Hematopoietic multipotent progenitor cell treated with erythropoietin and hydrocortisone succinate and interleukin-3 and kit ligand, for 17 days (in vitro differentiated cells): ENCODE measurements around the gene ARMC5.
A peak's percentile ranks its signal among the peaks of the same experiment; 100 is the strongest.
"Not testable (repeated sequence)": the region's sequence is repeated elsewhere in the genome, so short reads cannot be mapped to it uniquely, and the experiment has no call there.

Experiments used
- DNase-seq: peaks from one replicate; pipeline ENCODE4 v3.0.0-alpha.2; 2015; ENCODE audit warnings: low spot score

The ARMC5 gene

GRCh38 chr16:31501966-31502348 is 42.7 kb downstream of the ARMC5 start:
- DNase-seq = no peak

DNA sequence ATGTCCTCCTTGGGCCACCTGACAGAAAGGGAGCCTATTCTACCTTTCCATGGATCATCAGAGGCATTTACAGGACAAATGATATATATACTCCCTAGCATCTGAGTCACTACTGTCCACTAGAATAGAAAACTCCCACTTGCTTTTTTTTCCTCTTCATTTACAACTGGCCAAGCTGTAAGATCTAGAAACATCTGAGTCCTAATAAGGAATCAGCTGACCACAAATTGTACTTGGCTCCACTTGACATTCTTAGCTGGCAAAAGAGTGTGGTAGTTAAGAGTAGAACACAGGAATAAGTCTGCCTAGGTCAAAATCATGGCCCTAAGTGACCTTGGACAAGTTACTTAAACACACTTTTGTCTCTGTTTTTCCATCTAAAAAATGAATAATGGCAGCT is 43.7 kb downstream of the ARMC5 start:
- no peak for DNase-seq

DNA sequence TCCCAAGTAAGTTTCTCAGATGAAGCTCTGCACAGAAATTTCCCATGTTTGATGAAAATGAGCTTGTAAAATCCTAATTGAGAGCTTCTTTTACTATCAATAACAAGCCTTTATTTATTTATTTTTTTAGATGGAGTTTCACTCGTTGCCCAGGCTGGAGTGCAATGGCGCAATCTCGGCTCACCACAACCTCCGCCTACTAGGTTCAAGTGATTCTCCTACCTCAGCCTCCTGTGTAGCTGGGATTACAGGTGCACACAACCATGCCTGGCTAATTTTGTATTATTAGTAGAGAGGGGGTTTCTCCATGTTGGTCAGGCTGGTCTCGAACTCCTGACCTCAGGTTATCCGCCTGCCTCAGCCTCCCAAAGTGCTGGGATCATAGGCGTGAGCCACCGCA is 44.3 kb downstream of the ARMC5 start:
- DNase-seq = not testable (repeated sequence)

DNA sequence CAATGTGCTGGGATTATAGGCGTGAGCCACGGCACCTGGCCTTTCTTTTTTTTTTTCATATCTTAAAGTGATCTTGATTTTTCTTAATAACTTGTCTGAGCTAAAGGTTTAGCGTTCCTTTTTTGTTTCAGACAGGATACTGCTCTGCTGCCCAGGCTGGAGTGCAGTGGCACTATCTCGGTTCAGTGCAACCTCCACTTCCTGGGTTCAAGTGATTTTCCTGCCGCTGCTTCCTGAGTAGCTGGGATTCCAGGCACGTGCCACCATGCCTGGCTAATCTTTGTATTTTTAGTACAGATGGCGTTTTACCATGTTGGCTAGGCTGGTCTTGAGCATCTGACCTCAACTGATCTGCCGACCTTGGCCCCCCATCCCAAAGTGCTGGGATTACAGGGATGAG is 44.9 kb downstream of the ARMC5 start:
- DNase-seq = no peak

- DNase-seq = no peak
Measured at GRCh38 chr16:31505483-31505882, 46.2 kb downstream of the ARMC5 start.

- peak; percentile 36 for DNase-seq
Measured at GRCh38 chr16:31507617-31507928, 48.3 kb downstream of the ARMC5 start.

DNA sequence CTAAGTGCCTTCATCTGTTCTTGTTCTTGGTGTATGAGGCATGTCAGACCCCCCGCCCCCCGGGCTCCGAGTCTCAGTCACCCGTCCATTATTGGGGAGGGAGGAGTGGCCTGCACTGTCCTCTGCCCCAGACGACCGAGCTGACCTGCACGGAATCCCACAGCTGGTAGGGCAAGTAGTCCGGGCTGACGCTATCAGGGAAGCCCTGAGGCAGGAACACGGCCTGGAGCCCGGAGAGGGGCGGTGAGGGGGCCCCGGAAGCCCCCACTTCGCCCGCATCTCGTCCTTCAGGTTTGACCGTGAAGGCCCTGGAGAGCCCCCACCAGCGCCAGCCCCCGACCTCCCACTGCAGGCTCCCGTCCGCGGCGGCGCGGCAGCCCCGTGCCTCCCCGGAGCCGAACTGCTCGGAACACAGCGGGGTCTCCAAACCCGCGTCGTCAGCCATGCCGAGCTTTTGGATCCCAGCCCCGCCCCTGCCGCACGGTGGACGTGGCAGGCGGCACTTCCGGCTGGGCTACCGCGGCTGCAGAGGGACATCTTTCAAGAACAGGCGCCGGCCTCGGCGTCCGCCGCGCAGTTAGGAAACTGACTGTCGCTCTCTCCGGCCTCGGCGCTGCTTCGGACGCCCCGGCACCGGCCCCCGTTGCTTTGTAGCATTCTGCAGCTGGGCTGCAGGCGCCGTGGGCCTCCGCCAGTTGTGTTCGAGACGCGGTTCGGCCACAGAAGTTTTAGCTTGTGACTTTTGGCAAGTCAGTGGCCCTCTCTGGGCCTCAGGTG is 48.8 kb downstream of the ARMC5 start, which contains the start of gene RUSF1:
RUSF1 (minus strand) TSS at position 463 of the 777 bp plus-strand sequence; CDS start at position 445, 18 bp downstream.
- peak; percentile 85 for DNase-seq

DNA sequence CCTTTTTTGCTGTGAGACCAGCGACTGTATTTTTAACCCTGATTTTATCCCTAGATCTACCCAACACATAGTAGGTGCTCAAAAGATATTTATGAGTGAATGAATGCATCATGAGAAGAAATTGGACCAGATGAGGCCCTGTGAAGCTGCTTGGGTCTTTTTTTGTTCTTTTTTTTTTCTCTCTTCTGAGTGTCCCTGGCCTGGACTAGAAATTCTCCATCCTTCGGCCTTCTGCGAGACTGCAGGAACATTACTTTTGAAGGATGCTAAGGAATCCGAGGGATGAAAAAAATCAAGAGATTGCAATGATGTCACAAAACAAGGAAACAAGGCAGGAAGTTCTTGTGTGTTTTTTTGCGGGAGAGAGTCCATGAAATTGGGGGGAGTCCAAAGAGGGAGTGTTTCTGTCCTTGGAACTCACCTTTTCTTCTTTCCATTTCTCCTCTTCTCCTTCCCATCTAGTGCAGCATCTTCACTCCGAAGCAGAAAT is 49.5 kb downstream of the ARMC5 start:
- DNase-seq = no peak

GRCh38 chr16:31513126-31513525 is 53.8 kb downstream of the ARMC5 start:
- no peak for DNase-seq

DNA sequence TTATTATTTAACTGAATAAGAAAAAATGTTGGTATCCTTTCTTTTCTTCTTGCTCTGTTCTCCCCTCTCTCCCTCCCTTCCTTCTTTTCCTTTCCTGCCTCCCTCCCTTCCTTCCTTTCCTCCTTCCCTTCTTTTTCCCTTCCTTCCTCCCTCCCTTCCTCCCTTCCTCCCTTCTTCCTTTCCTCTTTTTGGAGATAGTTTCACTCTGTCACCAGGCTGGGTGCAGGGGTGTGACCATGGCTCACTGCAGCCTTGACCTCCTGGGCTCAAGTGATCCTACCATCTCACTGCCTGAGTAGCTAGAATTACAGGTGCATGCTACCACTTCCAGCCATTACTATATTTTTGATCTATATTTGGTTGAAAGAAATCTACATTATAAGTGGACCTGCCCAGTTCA is 54.6 kb downstream of the ARMC5 start:
- no peak for DNase-seq
